Karpas-422 (cell line): ENCODE measurements around the gene S100A1. TPM values are rescaled to one million over a fixed set of nuclear protein-coding genes. Genes with fewer than 3 reads are reported as not detected.
"Not testable (repeated sequence)": the region's sequence is repeated elsewhere in the genome, so short reads cannot be mapped to it uniquely, and the experiment has no call there.

Experiments
- DNase-seq: peaks from one replicate; pipeline ENCODE4 v3.0.0-alpha.2; 2015
- H2AFZ ChIP-seq: fragments of 200-600 bp; sonication (generic); 2 replicates; pipeline ENCODE4 v1.6.1; 2014; ENCODE audit warnings: antibody characterized with exemption, low read length, mixed read lengths
- H3K27ac ChIP-seq: fragments of 200-600 bp; sonication (generic); 2 replicates; pipeline ENCODE4 v1.5.1; 2014; ENCODE audit warnings: mild to moderate bottlenecking, low read length, moderate library complexity
- H3K27me3 ChIP-seq: fragments of 200-600 bp; sonication (generic); 2 replicates; pipeline ENCODE4 v1.6.1; 2014; ENCODE audit warnings: low read length, mixed read lengths
- H3K36me3 ChIP-seq: fragments of 200-600 bp; sonication (generic); 2 replicates; pipeline ENCODE4 v1.6.1; 2014; ENCODE audit warnings: low read length, mixed read lengths; ENCODE audit not compliant: insufficient read depth
- H3K4me1 ChIP-seq: fragments of 200-600 bp; sonication (generic); 2 replicates; pipeline ENCODE4 v1.6.1; 2014; ENCODE audit warnings: mild to moderate bottlenecking, low read length, mixed read lengths
- H3K4me2 ChIP-seq: fragments of 200-600 bp; sonication (generic); 2 replicates; pipeline ENCODE4 v1.6.1; 2014; ENCODE audit warnings: low read length, low read depth, mild to moderate bottlenecking; ENCODE audit not compliant: poor library complexity, severe bottlenecking
- H3K4me3 ChIP-seq: fragments of 200-600 bp; sonication (generic); 2 replicates; pipeline ENCODE4 v1.5.1; 2014; ENCODE audit warnings: mild to moderate bottlenecking, antibody characterized with exemption, low read length, mixed read lengths
- H3K79me2 ChIP-seq: fragments of 200-600 bp; sonication (generic); 2 replicates; pipeline ENCODE4 v1.6.1; 2014; ENCODE audit warnings: mild to moderate bottlenecking, low read length, mixed read lengths
- H3K9ac ChIP-seq: fragments of 200-600 bp; sonication (generic); 2 replicates; pipeline ENCODE4 v1.6.0; 2014; ENCODE audit warnings: low read length
- H3K9me2 ChIP-seq: fragments of 200-600 bp; sonication (generic), shearing (Covaris generic); replicated peaks from 2 replicates; pipeline ENCODE4 v1.6.0; 2014; ENCODE audit warnings: mild to moderate bottlenecking, low read length, moderate library complexity; ENCODE audit not compliant: insufficient read depth
- H3K9me3 ChIP-seq: fragments of 300-700, 200-600 bp; sonication (generic); 2 replicates; pipeline ENCODE4 v1.6.1; 2014; ENCODE audit warnings: low read length, mixed read lengths
- H4K20me1 ChIP-seq: fragments of 200-600 bp; sonication (generic); 2 replicates; pipeline ENCODE4 v1.6.1; 2014; ENCODE audit warnings: mild to moderate bottlenecking, antibody characterized with exemption, low read length, low read depth; ENCODE audit not compliant: insufficient read depth
- total RNA-seq: library from RNA; depleted of rRNA; stranded (reverse); fragments of >200 nt; shearing (Covaris generic); gene quantifications from 2 replicates; pipeline ENCODE4 v1.2.3, GENCODE V29; 2014; ENCODE audit warnings: low replicate concordance

The S100A1 gene
- total RNA-seq, 1 experiment from 2014 or later = 15.9 TPM

- Histone ChIP-seq H4K20me1 (peaks cover 4% of the 10 kb centered on the region; the same call in 1 of the 2 replicates), H3K4me2 (peak within 1 kb of the TSS; percentile 91), H3K4me3 (peak within 1 kb of the TSS; percentile 84), H3K36me3 (peaks cover 18% of the 10 kb centered on the region; the same call in 1 of the 2 replicates), H3K9ac (peak within 1 kb of the TSS; percentile 84), H2AFZ (peak within 1 kb of the TSS; percentile 90), H3K27ac (peak within 1 kb of the TSS; percentile 46; the same call in 1 of the 2 replicates), H3K79me2 (peaks cover 13% of the 10 kb centered on the region), H3K9me3 (no peaks in the 10 kb centered on the region), H3K27me3 (no peaks in the 10 kb centered on the region), H3K4me1 (peaks cover 31% of the 10 kb centered on the region), H3K9me2 (no peaks in the 10 kb centered on the region)
- DNase-seq = peak; percentile 95
Measured at GRCh38 chr1:153658400-153659174, 30.4 kb downstream of the S100A1 start, which contains the start of gene SNAPIN. Gene SNAPIN (plus strand): TSS chr1:153658703. CDS start chr1:153658744, 41 bp downstream.

GRCh38 chr1:153659175-153659534, 30.9 kb downstream of the S100A1 start:
- peaks cover 13% of the 10 kb centered on the region for H3K79me2 ChIP-seq
- DNase-seq = no peak
- H3K4me2 ChIP-seq = peak overlapping the region; percentile 91
- H2AFZ ChIP-seq = no peak overlapping the region
- no peaks in the 10 kb centered on the region for H3K9me3 ChIP-seq
- peaks cover 4% of the 10 kb centered on the region; the same call in 1 of the 2 replicates for H4K20me1 ChIP-seq
- H3K27ac ChIP-seq = no peak overlapping the region
- H3K36me3 ChIP-seq = peaks cover 22% of the 10 kb centered on the region; the same call in 1 of the 2 replicates
- H3K9me2 ChIP-seq = no peaks in the 10 kb centered on the region
- peaks cover 31% of the 10 kb centered on the region for H3K4me1 ChIP-seq
- H3K4me3 ChIP-seq = peak overlapping the region; percentile 84
- H3K27me3 ChIP-seq = no peaks in the 10 kb centered on the region
- H3K9ac ChIP-seq = peak overlapping the region; percentile 84

GRCh38 chr1:153659656-153660055, 31.4 kb downstream of the S100A1 start:
- H3K9ac ChIP-seq = peak overlapping the region; percentile 84
- no peaks in the 10 kb centered on the region for H3K9me3 ChIP-seq
- peaks cover 13% of the 10 kb centered on the region for H3K79me2 ChIP-seq
- H3K4me1 ChIP-seq = peaks cover 31% of the 10 kb centered on the region
- H3K9me2 ChIP-seq = no peaks in the 10 kb centered on the region
- H3K4me3 ChIP-seq = peak overlapping the region; percentile 84
- H3K27me3 ChIP-seq = no peaks in the 10 kb centered on the region
- DNase-seq = no peak
- no peak overlapping the region for H2AFZ ChIP-seq
- peaks cover 27% of the 10 kb centered on the region; the same call in 1 of the 2 replicates for H3K36me3 ChIP-seq
- peak overlapping the region; percentile 91 for H3K4me2 ChIP-seq
- H3K27ac ChIP-seq = no peak overlapping the region
- peaks cover 4% of the 10 kb centered on the region; the same call in 1 of the 2 replicates for H4K20me1 ChIP-seq

- peak overlapping the region; percentile 32 for H3K27ac ChIP-seq
- H3K4me2 ChIP-seq = no peak overlapping the region
- peaks cover 36% of the 10 kb centered on the region; the same call in 1 of the 2 replicates for H3K36me3 ChIP-seq
- H3K9ac ChIP-seq = no peak overlapping the region
- no peak overlapping the region for H2AFZ ChIP-seq
- H3K27me3 ChIP-seq = no peaks in the 10 kb centered on the region
- no peaks in the 10 kb centered on the region for H3K9me2 ChIP-seq
- H3K4me3 ChIP-seq = no peak overlapping the region
- H3K9me3 ChIP-seq = no peaks in the 10 kb centered on the region
- DNase-seq = peak; percentile 62
- peaks cover 4% of the 10 kb centered on the region; the same call in 1 of the 2 replicates for H4K20me1 ChIP-seq
- H3K79me2 ChIP-seq = peaks cover 13% of the 10 kb centered on the region
- peaks cover 31% of the 10 kb centered on the region for H3K4me1 ChIP-seq
Measured at GRCh38 chr1:153661111-153661708, 33.0 kb downstream of the S100A1 start.

- Histone ChIP-seq H4K20me1 (peaks cover 4% of the 10 kb centered on the region; the same call in 1 of the 2 replicates), H3K27ac (no peak overlapping the region), H3K4me1 (peaks cover 31% of the 10 kb centered on the region), H3K9me2 (no peaks in the 10 kb centered on the region), H3K9me3 (no peaks in the 10 kb centered on the region), H3K4me3 (no peak overlapping the region), H2AFZ (no peak overlapping the region), H3K27me3 (no peaks in the 10 kb centered on the region), H3K79me2 (peaks cover 13% of the 10 kb centered on the region), H3K9ac (no peak overlapping the region), H3K36me3 (peaks cover 46% of the 10 kb centered on the region; the same call in 1 of the 2 replicates), H3K4me2 (no peak overlapping the region)
- no peak for DNase-seq
Measured at GRCh38 chr1:153662269-153662668, 34.0 kb downstream of the S100A1 start.

GRCh38 chr1:153663211-153663610, 35.0 kb downstream of the S100A1 start:
- no peak for DNase-seq
- Histone ChIP-seq H3K36me3 (peaks cover 55% of the 10 kb centered on the region), H3K9me3 (no peaks in the 10 kb centered on the region), H3K27me3 (no peaks in the 10 kb centered on the region), H3K4me3 (no peak overlapping the region), H3K9me2 (no peaks in the 10 kb centered on the region), H3K4me2 (no peak overlapping the region), H3K27ac (no peak overlapping the region), H2AFZ (no peak overlapping the region), H3K79me2 (peaks cover 21% of the 10 kb centered on the region), H3K9ac (no peak overlapping the region), H4K20me1 (peaks cover 4% of the 10 kb centered on the region; the same call in 1 of the 2 replicates), H3K4me1 (peaks cover 28% of the 10 kb centered on the region)

GRCh38 chr1:153667439-153667838, 39.2 kb downstream of the S100A1 start:
- Histone ChIP-seq H3K4me3 (no peak overlapping the region), H3K4me2 (no peak overlapping the region), H3K9me3 (no peaks in the 10 kb centered on the region), H3K27ac (no peak overlapping the region), H3K27me3 (no peaks in the 10 kb centered on the region), H3K36me3 (peaks cover 56% of the 10 kb centered on the region), H3K79me2 (peaks cover 33% of the 10 kb centered on the region), H4K20me1 (no peaks in the 10 kb centered on the region), H3K9ac (no peak overlapping the region), H3K4me1 (peaks cover 22% of the 10 kb centered on the region), H3K9me2 (no peaks in the 10 kb centered on the region), H2AFZ (no peak overlapping the region)
- DNase-seq = no peak

- H3K4me3 ChIP-seq = not testable (repeated sequence)
Measured at GRCh38 chr1:153668672-153669071, 40.4 kb downstream of the S100A1 start.

More at GRCh38 chr1:153668672-153669071, 40.4 kb downstream of the S100A1 start:
- not testable (repeated sequence) for H2AFZ ChIP-seq, H3K9me3 ChIP-seq, H3K9ac ChIP-seq, H3K27ac ChIP-seq, DNase-seq, H3K9me2 ChIP-seq, H3K4me2 ChIP-seq, H3K27me3 ChIP-seq, H4K20me1 ChIP-seq
- H3K36me3 ChIP-seq = peaks cover 50% of the 10 kb centered on the region
- peaks cover 33% of the 10 kb centered on the region for H3K79me2 ChIP-seq
- H3K4me1 ChIP-seq = peaks cover 22% of the 10 kb centered on the region
